GM23248 (cell line): ENCODE results near the gene NFKB1. TPM values are rescaled to one million over a fixed set of nuclear protein-coding genes. Genes with fewer than 3 reads are reported as not detected.
"Not testable (repeated sequence)": the region's sequence is repeated elsewhere in the genome, so short reads cannot be mapped to it uniquely, and the experiment has no call there.

Experiments used
- DNase-seq: peaks from one replicate; pipeline ENCODE4 v3.0.0-alpha.2; 2015
- H2AFZ ChIP-seq: fragments of 200-600 bp; sonication (generic); 2 replicates; pipeline ENCODE4 v1.6.1; 2016; ENCODE audit warnings: antibody characterized with exemption
- H3F3A ChIP-seq: fragments of 200-600 bp; sonication (generic); 2 replicates; pipeline ENCODE4 v1.6.1; 2016; ENCODE audit warnings: mild to moderate bottlenecking, antibody characterized with exemption, mixed run types; ENCODE audit not compliant: insufficient read depth
- H3K27ac ChIP-seq: fragments of 200-600 bp; sonication (generic); 2 replicates; pipeline ENCODE4 v1.5.1; 2016; ENCODE audit warnings: mild to moderate bottlenecking
- H3K27me3 ChIP-seq: fragments of 200-600 bp; sonication (generic); replicated peaks from 2 replicates; pipeline ENCODE4 v1.6.1; 2016; ENCODE audit warnings: mild to moderate bottlenecking; ENCODE audit not compliant: insufficient read depth
- H3K36me3 ChIP-seq: fragments of 200-600 bp; sonication (generic); 2 replicates; pipeline ENCODE4 v1.6.1; 2016; ENCODE audit warnings: low read depth, mild to moderate bottlenecking
- H3K4me1 ChIP-seq: fragments of 200-600 bp; sonication (generic); 2 replicates; pipeline ENCODE4 v1.6.1; 2016; ENCODE audit warnings: mild to moderate bottlenecking; ENCODE audit not compliant: insufficient read depth
- H3K4me2 ChIP-seq: fragments of 200-600 bp; sonication (generic); one replicate; pipeline ENCODE4 v1.6.1; 2016; ENCODE audit warnings: mild to moderate bottlenecking; ENCODE audit not compliant: unreplicated experiment
- H3K4me3 ChIP-seq: fragments of 200-600 bp; sonication (generic); 2 replicates; pipeline ENCODE4 v1.5.1; 2016; ENCODE audit warnings: mild to moderate bottlenecking
- H3K79me2 ChIP-seq: fragments of 200-600 bp; sonication (generic); 2 replicates; pipeline ENCODE4 v1.6.1; 2016; ENCODE audit warnings: mild to moderate bottlenecking; ENCODE audit not compliant: insufficient read depth
- H3K9ac ChIP-seq: fragments of 200-600 bp; sonication (generic); 2 replicates; pipeline ENCODE4 v1.6.1; 2016; ENCODE audit warnings: mild to moderate bottlenecking
- H3K9me2 ChIP-seq: fragments of 200-600 bp; sonication (generic); 2 replicates; pipeline ENCODE4 v1.6.1; 2016; ENCODE audit warnings: mixed run types, mild to moderate bottlenecking, moderate library complexity; ENCODE audit not compliant: insufficient read depth
- H3K9me3 ChIP-seq: fragments of 200-600 bp; sonication (generic); one replicate; pipeline ENCODE4 v1.6.1; 2017; ENCODE audit warnings: low read depth
- H4K20me1 ChIP-seq: fragments of 200-600 bp; sonication (generic); 2 replicates; pipeline ENCODE4 v1.6.0; 2016; ENCODE audit not compliant: insufficient read depth
- EZH2 ChIP-seq: fragments of 200-600 bp; sonication (generic); IDR thresholded peaks from 2 replicates; pipeline ENCODE4 v1.6.1; 2018; ENCODE audit warnings: antibody characterized with exemption, mild to moderate bottlenecking; ENCODE audit not compliant: insufficient read depth, poor library complexity, severe bottlenecking
- EZH2phosphoT487 ChIP-seq: fragments of 200-600 bp; sonication (generic); IDR thresholded peaks from 2 replicates; pipeline ENCODE4 v1.6.1; 2018; ENCODE audit warnings: antibody characterized with exemption, moderate library complexity, mild to moderate bottlenecking, low read depth; ENCODE audit not compliant: insufficient read depth
- WGBS, 2 experiments: methylation state at CpG; one replicate each; pipeline ENCODE4 v1.1.6; 2015 to 2017; ENCODE audit warnings: low lambda C conversion rate in 2 of 2, low coverage in 1 of 2; ENCODE audit errors: missing lambda C conversion rate in 2 of 2; 5-methylcytosine and 5-hydroxymethylcytosine counted together
- in situ Hi-C: fragments of 300-500 bp; cut with MboI; formaldehyde crosslinking; loops from 2 replicates; pipeline ENCODE4 v1.15.0; 2020
- polyA plus RNA-seq: library from polyadenylated mRNA; unstranded; fragments of >200 nt; fragmentation: Nextera tagmentation; extraction: Ambion mirVana; gene quantifications from 2 replicates; pipeline ENCODE4 v1.2.1, GENCODE V29; 2016
- total RNA-seq: library from RNA; depleted of rRNA; stranded (reverse); fragments of >200 nt; shearing (Covaris generic); gene quantifications from 2 replicates; pipeline ENCODE4 v1.2.3, GENCODE V29; 2014

NFKB1 gene
- total and polyA plus RNA-seq, 2 experiments from 2014 or later = 5.8 to 30.2 TPM

- TF ChIP-seq EZH2 (no peak), EZH2phosphoT487 (no peak)
- H3K4me2 ChIP-seq = no peak overlapping the region
- H3K27me3 ChIP-seq = no peaks in the 10 kb centered on the region
- H3K9me2 ChIP-seq = no peaks in the 10 kb centered on the region
- H3K9ac ChIP-seq = no peak overlapping the region
- 0 out of 2 replicates have a peak, but pooled peaks cover 3% of the 10 kb centered on the region for H4K20me1 ChIP-seq
- H3K9me3 ChIP-seq = no peaks in the 10 kb centered on the region
- 47 to 59% methylated on average over 1 to 2 of the region's 2 CpGs for WGBS, 2 experiments
- H2AFZ ChIP-seq = no peak overlapping the region
- H3K4me1 ChIP-seq = peaks cover 36% of the 10 kb centered on the region
- no peak overlapping the region for H3K27ac ChIP-seq
- in situ Hi-C loops = no loop called here
- no peak for DNase-seq
- peaks cover 30% of the 10 kb centered on the region; the same call in 1 of the 2 replicates for H3K79me2 ChIP-seq
- peaks cover 27% of the 10 kb centered on the region; the same call in 1 of the 2 replicates for H3F3A ChIP-seq
- H3K36me3 ChIP-seq = no peaks in the 10 kb centered on the region
- H3K4me3 ChIP-seq = no peak overlapping the region
Measured at GRCh38 chr4:102565696-102566095, 64.5 kb downstream of the NFKB1 start.

- H3K4me2 ChIP-seq = no peak overlapping the region
- no peak for DNase-seq
- no peaks in the 10 kb centered on the region for H3K27me3 ChIP-seq
- H2AFZ ChIP-seq = no peak overlapping the region
- H3K79me2 ChIP-seq = peaks cover 30% of the 10 kb centered on the region; the same call in 1 of the 2 replicates
- peaks cover 27% of the 10 kb centered on the region; the same call in 1 of the 2 replicates for H3F3A ChIP-seq
- no peaks in the 10 kb centered on the region for H3K9me2 ChIP-seq
- H3K36me3 ChIP-seq = peaks cover 3% of the 10 kb centered on the region; the same call in 1 of the 2 replicates
- H3K4me1 ChIP-seq = peaks cover 36% of the 10 kb centered on the region
- no peaks in the 10 kb centered on the region for H3K9me3 ChIP-seq
- no peak overlapping the region for H3K27ac ChIP-seq
- H3K9ac ChIP-seq = no peak overlapping the region
- in situ Hi-C loops = no loop called here
- TF ChIP-seq EZH2 (no peak), EZH2phosphoT487 (no peak)
- no peak overlapping the region for H3K4me3 ChIP-seq
- H4K20me1 ChIP-seq = 0 out of 2 replicates have a peak, but pooled peaks cover 3% of the 10 kb centered on the region
Measured at GRCh38 chr4:102566426-102566825, 65.3 kb downstream of the NFKB1 start.

- peaks cover 36% of the 10 kb centered on the region for H3K4me1 ChIP-seq
- TF ChIP-seq EZH2phosphoT487 = no peak
- TF ChIP-seq EZH2 = no peak
- H3K36me3 ChIP-seq = peaks cover 3% of the 10 kb centered on the region; the same call in 1 of the 2 replicates
- H3K79me2 ChIP-seq = peaks cover 37% of the 10 kb centered on the region; the same call in 1 of the 2 replicates
- H4K20me1 ChIP-seq = 0 out of 2 replicates have a peak, but pooled peaks cover 3% of the 10 kb centered on the region
- no peaks in the 10 kb centered on the region for H3K9me2 ChIP-seq
- no peak overlapping the region for H2AFZ ChIP-seq
- WGBS, 2 experiments = 92 to 100% methylated on average over 1 of the region's 1 CpG
- H3K27me3 ChIP-seq = no peaks in the 10 kb centered on the region
- in situ Hi-C loops = no loop called here
- no peak overlapping the region for H3K4me3 ChIP-seq
- no peak overlapping the region for H3K4me2 ChIP-seq
- H3K9ac ChIP-seq = no peak overlapping the region
- H3K9me3 ChIP-seq = no peaks in the 10 kb centered on the region
- H3F3A ChIP-seq = peaks cover 25% of the 10 kb centered on the region; the same call in 1 of the 2 replicates
- no peak for DNase-seq
- H3K27ac ChIP-seq = no peak overlapping the region
Measured at GRCh38 chr4:102567427-102567826, 66.3 kb downstream of the NFKB1 start.

- WGBS, 2 experiments = 92 to 94% methylated on average over 2 of the region's 2 CpGs
Measured at GRCh38 chr4:102569200-102569599, 68.0 kb downstream of the NFKB1 start.

GRCh38 chr4:102570211-102570610 lies 69.1 kb downstream of the NFKB1 start:
- WGBS, 2 experiments = 100% methylated on average over 1 of the region's 1 CpG
- not testable (repeated sequence) for H3K9ac ChIP-seq

More at GRCh38 chr4:102569200-102569599, 68.0 kb downstream of the NFKB1 start:
- no peak overlapping the region for H3K4me3 ChIP-seq
- peaks cover 9% of the 10 kb centered on the region; the same call in 1 of the 2 replicates for H3F3A ChIP-seq
- H3K27me3 ChIP-seq = no peaks in the 10 kb centered on the region
- in situ Hi-C loops = no loop called here
- 0 out of 2 replicates have a peak overlapping the region, but pooled peaks have one; percentile 5 for H3K27ac ChIP-seq
- H3K9me3 ChIP-seq = no peaks in the 10 kb centered on the region
- H4K20me1 ChIP-seq = 0 out of 2 replicates have a peak, but pooled peaks cover 3% of the 10 kb centered on the region
- H3K9me2 ChIP-seq = no peaks in the 10 kb centered on the region
- H3K4me1 ChIP-seq = peaks cover 23% of the 10 kb centered on the region
- DNase-seq = peak; percentile 45
- peaks cover 3% of the 10 kb centered on the region; the same call in 1 of the 2 replicates for H3K36me3 ChIP-seq
- H2AFZ ChIP-seq = no peak overlapping the region
- H3K9ac ChIP-seq = no peak overlapping the region
- peaks cover 53% of the 10 kb centered on the region for H3K79me2 ChIP-seq
- peak overlapping the region; percentile 22 for H3K4me2 ChIP-seq
- TF ChIP-seq EZH2phosphoT487 (no peak), EZH2 (no peak)

More at GRCh38 chr4:102570211-102570610, 69.1 kb downstream of the NFKB1 start:
- DNase-seq, H4K20me1 ChIP-seq, H2AFZ ChIP-seq, H3K27ac ChIP-seq, H3F3A ChIP-seq, H3K9me3 ChIP-seq, H3K36me3 ChIP-seq, in situ Hi-C loops, H3K4me2 ChIP-seq, H3K9me2 ChIP-seq, H3K4me3 ChIP-seq, H3K27me3 ChIP-seq: not testable (repeated sequence)
- H3K79me2 ChIP-seq = peaks cover 56% of the 10 kb centered on the region
- H3K4me1 ChIP-seq = peaks cover 14% of the 10 kb centered on the region
